ENCODE measurements around the gene HOXA1. TPM values are rescaled to one million over a fixed set of nuclear protein-coding genes. Genes with fewer than 3 reads are reported as not detected.

HOXA1 gene
- total RNA-seq, 1 donor = 0.42 TPM

DNA sequence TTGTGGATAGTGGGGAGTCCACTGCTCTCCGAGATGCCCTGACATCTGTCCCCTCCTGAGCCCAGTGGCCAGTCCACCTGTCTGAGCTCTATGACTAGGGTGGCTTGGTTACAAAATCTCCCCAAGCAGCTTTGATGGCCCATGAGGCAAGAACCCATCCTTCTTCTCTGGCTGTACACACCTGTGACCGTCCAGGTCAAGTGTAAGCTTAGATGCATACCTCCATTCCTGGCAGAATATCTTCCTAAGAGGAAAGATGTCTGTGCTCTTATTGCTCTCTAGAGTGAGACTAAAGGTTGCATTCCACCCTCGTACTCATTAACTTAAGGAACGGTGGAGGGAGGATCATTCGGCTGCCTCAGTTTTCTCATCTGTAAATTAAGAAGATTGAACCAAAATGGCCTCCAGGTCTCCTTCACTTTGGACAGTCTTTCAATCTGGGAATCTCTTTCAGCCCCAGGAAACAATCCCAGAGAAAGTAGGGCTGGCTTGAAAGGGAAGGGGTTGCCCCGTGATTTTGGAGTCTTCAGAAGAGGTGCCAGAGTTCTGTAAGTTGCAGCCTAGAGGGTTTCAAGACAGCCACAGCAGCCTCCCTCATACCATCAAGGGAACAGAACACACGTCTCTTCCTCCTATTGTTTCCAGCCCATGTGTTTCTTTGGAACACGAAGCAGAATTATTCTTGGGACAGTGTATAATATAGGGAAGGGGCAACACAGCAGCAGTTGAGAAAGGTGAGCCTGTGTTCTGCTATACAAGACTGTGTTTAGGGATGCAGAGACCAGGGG lies 29.3 kb upstream of the HOXA1 start:
- Histone ChIP-seq H3K4me3 (ENCODE audit: low read length) (no peak overlapping the region), H3K27me3 (ENCODE audit: insufficient read depth, low read length) (peaks cover 7% of the 10 kb centered on the region), H3K9me3 (ENCODE audit: low read depth, low read length) (no peaks in the 10 kb centered on the region), H3K4me1 (ENCODE audit: insufficient read depth, low read length) (no peaks in the 10 kb centered on the region)

DNA sequence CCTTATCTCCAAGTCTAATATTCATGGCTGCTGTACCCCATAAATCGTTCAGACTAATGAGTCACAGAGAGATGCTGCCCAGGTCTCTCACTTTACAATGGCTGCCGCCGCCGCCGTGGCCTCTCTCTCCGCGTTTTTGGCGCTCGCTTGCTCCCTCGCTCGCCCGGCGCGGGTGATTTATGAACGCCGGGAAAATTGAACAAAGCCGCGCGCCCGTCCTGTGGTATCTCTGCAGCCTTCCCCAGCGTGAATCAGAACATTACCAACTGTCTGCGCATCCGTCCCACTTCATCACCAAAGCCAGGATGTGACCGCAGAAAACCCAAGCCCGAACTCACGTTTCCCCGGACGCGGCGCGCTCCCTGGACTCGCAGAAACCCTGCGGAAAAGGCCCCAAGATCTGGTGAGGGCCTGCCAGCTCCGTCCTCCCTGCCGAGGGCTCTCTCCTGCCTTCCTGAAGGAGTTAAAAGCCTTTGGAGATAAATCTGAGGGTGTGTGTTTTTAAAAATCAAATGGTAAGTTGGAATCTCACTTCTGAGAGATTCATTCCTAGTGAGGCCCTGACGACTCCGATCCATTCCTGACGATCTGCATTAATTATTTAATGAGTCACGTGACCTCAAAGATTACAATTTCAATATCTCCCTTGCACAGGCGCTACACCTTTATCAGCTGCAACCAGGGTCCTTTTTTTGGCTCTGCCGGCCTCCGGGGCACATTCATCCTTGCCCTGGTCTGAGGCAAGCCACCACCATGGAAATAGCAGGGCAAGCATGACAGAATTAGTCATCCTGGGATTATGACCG lies 28.5 kb upstream of the HOXA1 start:
- H3K4me3 ChIP-seq (ENCODE audit: low read length) = no peak overlapping the region
- peaks cover 7% of the 10 kb centered on the region for H3K27me3 ChIP-seq (ENCODE audit: insufficient read depth, low read length)
- H3K4me1 ChIP-seq (ENCODE audit: insufficient read depth, low read length) = no peaks in the 10 kb centered on the region
- no peaks in the 10 kb centered on the region for H3K9me3 ChIP-seq (ENCODE audit: low read depth, low read length)

DNA sequence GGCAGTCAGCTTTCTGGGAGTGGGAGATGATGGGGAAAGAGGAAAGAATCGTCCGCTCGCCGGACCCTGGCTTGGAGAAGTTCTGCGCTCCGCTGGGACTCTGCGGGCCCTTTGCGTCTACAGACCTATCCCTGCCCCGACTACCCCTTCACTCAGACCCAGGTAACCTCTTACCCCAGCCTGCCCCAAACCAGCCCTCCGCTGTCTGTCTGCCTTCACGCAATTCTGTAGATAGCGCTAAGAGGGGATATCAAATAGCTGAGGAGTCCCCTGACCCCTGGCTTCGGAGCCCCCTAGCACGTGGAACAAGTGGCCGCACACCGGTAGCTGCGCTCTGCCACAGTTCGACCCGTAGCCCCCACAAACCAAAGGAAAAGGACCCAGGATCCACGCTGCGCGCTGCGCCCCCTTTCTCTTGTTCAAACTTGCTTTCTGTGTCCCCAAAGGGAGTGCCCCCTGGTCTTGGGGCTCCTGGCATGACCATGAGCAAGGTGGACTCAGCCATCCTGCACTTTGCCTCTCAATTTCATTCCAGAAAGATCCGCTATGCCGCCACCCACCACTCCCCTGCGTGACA lies 27.8 kb upstream of the HOXA1 start:
- H3K9me3 ChIP-seq (ENCODE audit: low read depth, low read length) = no peaks in the 10 kb centered on the region
- H3K4me3 ChIP-seq (ENCODE audit: low read length) = no peak overlapping the region
- H3K27me3 ChIP-seq (ENCODE audit: insufficient read depth, low read length) = peaks cover 7% of the 10 kb centered on the region
- H3K4me1 ChIP-seq (ENCODE audit: insufficient read depth, low read length) = no peaks in the 10 kb centered on the region

DNA sequence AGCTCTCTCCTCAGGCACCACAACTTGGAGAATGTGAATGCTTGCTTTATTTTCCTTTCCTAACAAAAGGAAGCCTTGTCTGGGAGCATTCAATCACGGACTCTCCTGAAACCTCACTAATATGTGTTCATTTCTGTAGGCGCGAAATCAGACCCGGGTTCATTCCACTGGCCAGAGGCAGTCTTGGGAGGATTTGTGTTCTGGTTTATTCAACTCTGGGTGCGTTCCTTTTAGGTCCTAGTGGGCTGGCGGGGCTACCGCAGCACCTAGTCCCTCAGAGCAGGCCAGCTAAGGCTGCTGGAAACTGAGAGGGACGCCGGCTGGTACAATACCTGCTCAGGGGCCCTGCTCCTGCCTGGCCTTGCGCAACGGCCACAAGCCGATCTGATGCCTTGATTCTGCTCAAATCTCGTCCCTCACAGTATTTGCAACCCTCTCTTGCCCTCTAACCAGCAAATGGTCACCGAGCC lies 27.2 kb upstream of the HOXA1 start:
- Histone ChIP-seq H3K4me3 (ENCODE audit: low read length) (no peak overlapping the region), H3K9me3 (ENCODE audit: low read depth, low read length) (no peaks in the 10 kb centered on the region), H3K27me3 (ENCODE audit: insufficient read depth, low read length) (peaks cover 7% of the 10 kb centered on the region), H3K4me1 (ENCODE audit: insufficient read depth, low read length) (no peaks in the 10 kb centered on the region)

DNA sequence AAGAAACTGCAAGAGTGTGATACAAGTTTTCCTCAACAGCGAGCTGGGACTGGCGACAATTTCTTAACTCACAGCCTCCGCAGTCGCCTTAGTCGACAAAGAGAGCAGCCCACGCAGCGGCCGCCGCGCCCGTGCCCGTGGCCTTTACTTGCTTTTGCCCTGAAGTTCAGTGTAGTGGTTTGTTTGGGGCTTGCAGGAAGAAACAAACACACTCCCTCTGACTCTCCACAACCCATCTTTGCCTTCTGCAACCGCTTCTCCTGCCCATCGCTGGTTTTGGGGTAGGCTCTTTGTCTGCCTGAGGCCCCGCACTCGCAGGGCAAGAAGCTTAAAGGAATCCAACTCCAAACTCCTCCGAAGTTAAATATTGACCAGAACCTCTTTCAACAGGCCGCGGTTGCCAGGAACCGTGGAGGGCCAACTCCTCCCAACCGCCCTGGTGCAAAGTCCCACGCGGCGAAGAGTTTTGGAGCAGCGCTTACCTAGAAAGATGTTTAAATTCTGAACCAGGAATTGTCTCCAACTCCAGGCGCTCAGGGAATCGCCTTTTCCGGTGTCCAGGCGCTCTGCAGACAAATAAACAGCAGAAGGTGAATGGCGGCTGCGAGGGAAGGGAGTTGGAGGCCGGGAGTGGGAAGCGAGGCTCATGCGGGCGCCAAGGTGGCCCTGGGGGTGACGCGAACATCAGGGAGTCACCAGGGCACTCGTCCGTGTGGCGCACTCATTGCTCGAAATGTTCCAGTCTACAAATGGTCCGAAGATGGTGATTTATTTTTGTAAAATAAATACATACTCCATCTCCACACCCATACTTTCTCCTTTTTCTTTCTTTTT lies 26.5 kb upstream of the HOXA1 start:
- Histone ChIP-seq H3K27me3 (ENCODE audit: insufficient read depth, low read length) (peaks cover 3% of the 10 kb centered on the region), H3K4me3 (ENCODE audit: low read length) (no peak overlapping the region)

DNA sequence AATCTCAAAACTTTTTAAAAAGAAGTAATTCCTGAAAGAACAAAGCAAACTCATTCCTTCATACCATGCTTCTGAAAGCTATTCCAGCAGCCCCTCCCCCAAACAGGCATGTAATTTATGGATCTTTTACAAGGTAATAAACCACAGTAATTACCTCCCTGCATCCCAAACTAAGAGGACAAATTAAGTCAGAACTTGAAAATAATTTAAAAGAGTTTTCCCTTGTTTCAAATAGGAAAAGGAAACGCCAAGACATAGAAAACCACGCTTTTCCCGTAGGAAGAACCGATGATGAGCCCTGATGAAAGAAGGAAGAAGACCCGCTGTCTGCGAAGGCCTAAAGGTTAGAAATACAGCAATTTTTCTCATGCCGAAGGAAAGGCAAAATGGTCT lies 25.9 kb upstream of the HOXA1 start:
- Histone ChIP-seq H3K4me1 (ENCODE audit: insufficient read depth, low read length) (no peaks in the 10 kb centered on the region), H3K9me3 (ENCODE audit: low read depth, low read length) (no peaks in the 10 kb centered on the region), H3K27me3 (ENCODE audit: insufficient read depth, low read length) (peaks cover 2% of the 10 kb centered on the region), H3K4me3 (ENCODE audit: low read length) (no peak overlapping the region)

More for the DNA sequence above, 26.5 kb upstream of the HOXA1 start:
- Histone ChIP-seq H3K4me1 (ENCODE audit: insufficient read depth, low read length) (no peaks in the 10 kb centered on the region), H3K9me3 (ENCODE audit: low read depth, low read length) (no peaks in the 10 kb centered on the region)

DNA sequence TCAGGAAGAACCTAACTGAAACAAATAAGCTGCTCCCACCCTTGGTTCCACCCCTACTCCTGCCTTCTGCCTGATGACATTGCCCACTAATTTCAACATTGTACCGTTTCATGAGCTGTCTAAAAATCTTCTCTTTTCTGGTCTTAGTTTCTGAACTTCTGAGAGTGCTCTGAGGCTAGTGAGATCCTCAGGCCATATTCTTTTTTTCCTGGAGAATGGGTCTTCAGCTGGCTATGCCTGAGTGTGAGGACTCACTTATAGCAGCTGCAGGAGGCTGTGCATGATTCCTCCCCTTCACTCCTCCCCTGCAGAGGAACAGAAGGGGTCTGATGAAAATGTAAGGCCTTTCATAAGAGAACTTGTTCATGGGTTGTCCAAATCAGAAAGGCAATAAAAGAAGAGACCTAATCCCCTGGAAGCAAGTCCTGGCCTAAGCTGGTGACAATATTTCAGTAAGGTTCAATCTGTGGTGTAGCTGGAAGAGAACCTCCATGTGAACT lies 23.7 kb upstream of the HOXA1 start:
- Histone ChIP-seq H3K4me3 (ENCODE audit: low read length) (no peak overlapping the region), H3K9me3 (ENCODE audit: low read depth, low read length) (no peaks in the 10 kb centered on the region), H3K27me3 (ENCODE audit: insufficient read depth, low read length) (no peaks in the 10 kb centered on the region), H3K4me1 (ENCODE audit: insufficient read depth, low read length) (no peaks in the 10 kb centered on the region)

DNA sequence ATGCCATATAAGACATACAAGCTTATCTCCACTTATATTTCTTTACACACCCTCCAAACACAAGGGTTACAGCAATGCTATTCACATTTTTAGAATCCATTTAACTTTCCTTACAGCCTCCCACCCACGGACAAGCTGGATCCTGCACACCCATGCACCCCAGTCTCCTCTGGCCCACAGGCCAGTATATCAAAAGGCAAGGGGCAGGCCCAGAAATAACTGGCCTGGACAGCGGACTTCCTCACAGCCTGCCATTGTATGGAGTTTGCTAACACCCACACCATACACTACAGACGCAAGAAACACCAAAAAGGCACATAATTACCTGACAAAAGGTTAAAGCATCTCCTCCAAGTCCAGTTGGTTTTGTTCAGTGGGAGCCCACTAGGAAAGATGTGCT lies 22.8 kb upstream of the HOXA1 start:
- Histone ChIP-seq H3K9me3 (ENCODE audit: low read depth, low read length) (no peaks in the 10 kb centered on the region), H3K27me3 (ENCODE audit: insufficient read depth, low read length) (no peaks in the 10 kb centered on the region), H3K4me3 (ENCODE audit: low read length) (no peak overlapping the region), H3K4me1 (ENCODE audit: insufficient read depth, low read length) (no peaks in the 10 kb centered on the region)

DNA sequence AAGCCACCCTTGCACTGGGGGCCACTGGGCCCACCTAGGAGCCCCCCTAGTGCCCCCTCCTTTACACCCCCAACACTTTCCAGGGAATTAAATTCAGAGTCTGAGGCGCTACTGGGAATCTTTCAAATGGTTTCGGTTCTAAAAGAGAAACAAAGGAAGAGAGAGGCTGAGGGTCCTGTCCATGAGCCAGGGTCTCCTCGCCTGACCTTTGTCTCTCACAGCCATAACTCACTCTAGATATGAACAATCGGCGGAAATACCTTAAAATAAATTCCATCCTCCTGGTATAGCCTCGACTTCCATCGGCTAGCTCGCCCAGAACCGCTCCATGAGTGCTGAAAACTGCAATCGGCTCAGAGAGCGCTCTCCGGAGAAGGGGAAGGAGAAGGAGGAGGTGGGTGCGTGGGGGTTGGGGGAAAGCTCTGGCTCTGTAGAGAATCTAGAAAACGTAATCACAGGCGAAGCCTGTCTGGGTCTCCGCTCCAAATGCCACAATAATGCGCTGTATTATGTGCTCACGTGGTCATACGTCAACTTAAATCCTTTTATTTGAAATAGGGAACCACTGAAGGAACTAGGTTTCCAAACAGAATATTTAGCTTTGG lies 22.2 kb upstream of the HOXA1 start:
- no peaks in the 10 kb centered on the region for H3K4me1 ChIP-seq (ENCODE audit: insufficient read depth, low read length)

DNA sequence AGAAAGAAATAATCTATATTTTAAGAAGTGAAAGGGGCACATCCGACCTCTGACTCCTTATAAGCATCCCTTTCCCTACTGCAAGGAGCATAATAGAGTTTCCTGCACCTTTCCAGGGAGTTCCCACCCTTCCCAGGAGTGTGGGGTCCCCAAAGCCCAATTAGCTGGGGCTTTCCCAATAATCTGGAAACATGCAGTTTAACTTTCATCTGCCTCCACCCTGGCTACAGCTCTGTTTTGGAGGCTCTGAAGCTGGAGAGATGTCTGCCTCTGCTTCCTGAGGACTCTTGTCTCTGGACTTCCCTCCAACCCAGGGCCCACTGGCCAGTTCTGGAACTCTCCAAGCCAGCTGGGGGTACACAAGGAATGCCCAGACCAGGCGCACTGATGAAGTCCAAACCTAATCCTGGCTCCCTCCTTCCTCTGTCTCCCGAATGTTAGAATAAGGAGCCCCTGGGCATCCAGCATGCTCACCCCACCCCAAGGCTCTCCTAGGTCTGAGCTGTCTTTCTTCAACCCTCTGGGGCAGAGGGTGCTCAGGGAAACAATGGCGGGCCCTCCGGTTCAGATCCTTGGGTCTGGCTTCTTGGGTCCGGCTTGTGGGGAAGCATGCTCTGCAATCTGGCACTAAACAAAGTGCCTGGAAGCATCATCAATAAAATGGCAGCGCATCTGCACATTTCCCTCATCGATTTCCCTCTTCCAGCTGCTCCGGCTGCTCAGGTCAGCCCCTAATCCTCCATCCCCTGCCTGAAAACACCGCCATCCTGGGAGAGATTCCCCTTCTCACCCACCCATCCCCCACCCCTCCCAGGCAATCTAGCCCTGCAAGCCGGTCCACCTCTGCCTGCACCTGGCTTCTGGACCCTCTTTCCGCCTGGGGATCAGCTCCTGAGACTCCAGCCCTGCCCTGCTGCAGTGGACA lies 21.4 kb upstream of the HOXA1 start:
- H3K4me3 ChIP-seq (ENCODE audit: low read length) = no peak overlapping the region
- H3K4me1 ChIP-seq (ENCODE audit: insufficient read depth, low read length) = no peaks in the 10 kb centered on the region
- H3K27me3 ChIP-seq (ENCODE audit: insufficient read depth, low read length) = no peaks in the 10 kb centered on the region
- H3K9me3 ChIP-seq (ENCODE audit: low read depth, low read length) = no peaks in the 10 kb centered on the region

More for the DNA sequence above, 22.2 kb upstream of the HOXA1 start:
- Histone ChIP-seq H3K9me3 (ENCODE audit: low read depth, low read length) (no peaks in the 10 kb centered on the region), H3K4me3 (ENCODE audit: low read length) (no peak overlapping the region), H3K27me3 (ENCODE audit: insufficient read depth, low read length) (no peaks in the 10 kb centered on the region)

DNA sequence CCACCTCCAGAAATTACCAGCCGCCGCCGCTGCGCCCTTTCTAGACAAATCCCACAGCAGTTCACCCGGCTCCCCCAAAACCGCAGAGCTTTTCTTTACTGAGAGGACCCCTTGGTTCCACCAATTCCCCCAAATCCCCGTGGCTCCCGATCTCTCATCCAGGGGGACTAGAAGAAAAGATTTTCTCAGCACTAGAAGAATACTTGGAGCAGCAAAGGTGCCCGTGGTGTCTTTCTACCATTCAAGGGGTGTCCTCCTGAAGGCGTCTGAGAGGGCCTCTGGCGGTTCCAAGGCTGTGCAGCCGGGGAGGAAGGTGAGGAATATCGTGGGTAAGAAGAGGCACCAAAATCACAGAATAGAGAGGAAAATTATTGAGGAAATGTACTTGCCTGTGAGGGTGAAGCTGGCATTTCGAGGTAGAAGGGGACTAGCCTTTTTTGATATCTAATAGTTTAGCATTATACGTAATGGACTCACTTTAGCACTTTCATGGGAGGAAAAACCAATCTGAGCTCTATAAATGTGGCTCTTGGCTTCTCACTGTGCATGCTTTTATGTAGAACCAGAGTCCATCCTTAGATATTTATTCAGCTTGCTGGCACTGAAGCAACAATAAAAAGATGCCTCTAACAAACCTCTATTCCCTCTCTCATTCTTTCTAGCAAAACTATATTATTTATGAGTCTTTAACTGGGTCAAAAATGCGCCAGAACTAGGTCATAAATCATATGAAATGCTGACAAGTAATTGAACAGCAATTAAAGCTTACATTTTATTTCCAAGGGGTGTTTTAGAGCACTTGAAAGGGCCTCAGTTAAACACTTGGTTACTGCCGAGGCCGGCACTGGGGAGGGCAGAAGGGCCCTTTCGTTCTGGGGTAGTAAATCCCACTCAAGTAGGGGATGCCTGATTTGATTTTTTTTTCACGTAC lies 20.5 kb upstream of the HOXA1 start:
- no peak overlapping the region for H3K4me3 ChIP-seq (ENCODE audit: low read length)
- no peaks in the 10 kb centered on the region for H3K4me1 ChIP-seq (ENCODE audit: insufficient read depth, low read length)
- no peaks in the 10 kb centered on the region for H3K27me3 ChIP-seq (ENCODE audit: insufficient read depth, low read length)
- no peaks in the 10 kb centered on the region for H3K9me3 ChIP-seq (ENCODE audit: low read depth, low read length)

DNA sequence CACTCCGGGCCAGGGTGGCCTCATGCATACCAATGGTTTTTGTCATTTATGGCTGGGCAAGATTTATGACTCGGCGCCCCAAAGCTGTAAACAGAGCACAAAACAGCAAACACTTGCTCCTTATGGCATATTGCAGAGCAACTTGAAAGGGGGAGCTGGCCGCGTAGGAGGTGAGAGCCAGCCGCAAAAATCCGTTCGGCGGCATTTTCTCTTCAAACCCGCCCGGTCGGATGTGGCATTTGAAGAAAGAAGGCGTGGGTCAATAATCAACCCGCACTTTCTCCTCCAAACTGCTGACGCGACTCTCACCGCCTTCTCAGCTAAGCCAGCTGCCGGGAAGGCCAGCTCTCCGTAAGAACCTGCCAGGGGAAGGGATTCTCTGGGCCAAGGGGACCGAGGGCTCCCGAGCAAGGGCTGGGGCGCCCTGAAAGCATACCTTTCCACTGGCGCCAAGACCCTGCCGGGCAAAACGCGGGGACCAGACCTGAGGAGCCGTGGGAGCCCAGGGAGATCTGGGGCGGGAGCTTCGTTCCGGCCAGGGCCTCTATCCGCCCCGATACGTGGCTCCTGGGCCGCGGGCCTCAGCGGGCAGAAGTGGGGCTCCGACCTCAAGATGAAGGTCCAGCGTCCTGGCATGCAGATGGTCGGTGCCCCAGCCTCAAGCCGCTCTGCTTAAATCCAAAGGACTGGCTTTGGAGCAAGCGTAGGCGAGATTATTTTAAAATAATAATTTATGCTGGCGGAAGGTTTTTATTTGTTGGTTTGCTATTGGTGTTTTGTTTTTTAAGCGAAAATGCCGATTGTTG lies 19.6 kb upstream of the HOXA1 start:
- no peak overlapping the region for H3K4me3 ChIP-seq (ENCODE audit: low read length)
- no peaks in the 10 kb centered on the region for H3K9me3 ChIP-seq (ENCODE audit: low read depth, low read length)
- H3K27me3 ChIP-seq (ENCODE audit: insufficient read depth, low read length) = no peaks in the 10 kb centered on the region
- no peaks in the 10 kb centered on the region for H3K4me1 ChIP-seq (ENCODE audit: insufficient read depth, low read length)
